ENCODE data around the gene FMO4.
"Not testable (repeated sequence)": the region's sequence is repeated elsewhere in the genome, so short reads cannot be mapped to it uniquely, and the experiment has no call there.

The FMO4 gene

GRCh38 chr1:171313835-171314320 is at the start of gene FMO4:
FMO4 (plus strand) TSS chr1:171314183; CDS start chr1:171319826, 5,643 bp downstream.
- peak; percentile 98 for DNase-seq (ENCODE audit: low spot score)

GRCh38 chr1:171265686-171266085 is 48.3 kb upstream of the FMO4 start:
- DNase-seq (ENCODE audit: low spot score) = no peak

- DNase-seq (ENCODE audit: low spot score) = no peak
Measured at GRCh38 chr1:171266930-171267329, 47.1 kb upstream of the FMO4 start.

- DNase-seq (ENCODE audit: low spot score) = no peak
Measured at GRCh38 chr1:171267391-171267790, 46.6 kb upstream of the FMO4 start.

GRCh38 chr1:171270806-171271205 is 43.2 kb upstream of the FMO4 start:
- no peak for DNase-seq (ENCODE audit: low spot score)

GRCh38 chr1:171277534-171277933 is 36.4 kb upstream of the FMO4 start:
- DNase-seq (ENCODE audit: low spot score) = no peak

- DNase-seq (ENCODE audit: low spot score) = no peak
Measured at GRCh38 chr1:171279234-171279633, 34.7 kb upstream of the FMO4 start.

- no peak for DNase-seq (ENCODE audit: low spot score)
Measured at GRCh38 chr1:171279678-171280077, 34.3 kb upstream of the FMO4 start.

GRCh38 chr1:171280599-171280998 is 33.4 kb upstream of the FMO4 start:
- DNase-seq (ENCODE audit: low spot score) = no peak

- peak; percentile 16 for DNase-seq (ENCODE audit: low spot score)
Measured at GRCh38 chr1:171286032-171286705, 27.8 kb upstream of the FMO4 start.

- no peak for DNase-seq (ENCODE audit: low spot score)
Measured at GRCh38 chr1:171290621-171291020, 23.4 kb upstream of the FMO4 start.

GRCh38 chr1:171292799-171293198 is 21.2 kb upstream of the FMO4 start:
- no peak for DNase-seq (ENCODE audit: low spot score)

GRCh38 chr1:171295383-171295782 is 18.6 kb upstream of the FMO4 start:
- DNase-seq (ENCODE audit: low spot score) = not testable (repeated sequence)

- no peak for DNase-seq (ENCODE audit: low spot score)
Measured at GRCh38 chr1:171295821-171296220, 18.2 kb upstream of the FMO4 start.

- no peak for DNase-seq (ENCODE audit: low spot score)
Measured at GRCh38 chr1:171296897-171297296, 17.1 kb upstream of the FMO4 start.

- DNase-seq (ENCODE audit: low spot score) = no peak
Measured at GRCh38 chr1:171298696-171299095, 15.3 kb upstream of the FMO4 start.

- DNase-seq (ENCODE audit: low spot score) = no peak
Measured at GRCh38 chr1:171299342-171299741, 14.6 kb upstream of the FMO4 start.

- DNase-seq (ENCODE audit: low spot score) = no peak
Measured at GRCh38 chr1:171300401-171300800, 13.6 kb upstream of the FMO4 start.

GRCh38 chr1:171310661-171311087 is 3.3 kb upstream of the FMO4 start:
- DNase-seq (ENCODE audit: low spot score) = no peak

- DNase-seq (ENCODE audit: low spot score) = no peak
Measured at GRCh38 chr1:171311771-171312558, 2.0 kb upstream of the FMO4 start.

- no peak for DNase-seq (ENCODE audit: low spot score)
Measured at GRCh38 chr1:171313319-171313834, 606 bp upstream of the FMO4 start.

- no peak for DNase-seq (ENCODE audit: low spot score)
Measured at GRCh38 chr1:171329251-171329650, 15.3 kb downstream of the FMO4 start.

GRCh38 chr1:171334024-171334640 is 20.1 kb downstream of the FMO4 start:
- DNase-seq (ENCODE audit: low spot score) = no peak
